GM18520 (cell line): ENCODE measurements around the gene BAG2.

ENCODE experiments used
- ATAC-seq: cut with Tn5 transposase; IDR thresholded peaks from one replicate; pipeline ENCODE4 v1.9.1; 2021; ENCODE audit not compliant: unreplicated experiment

The BAG2 gene

GRCh38 chr6:57221191-57221935 lies 49.2 kb downstream of the BAG2 start:
- ATAC-seq, result peak; percentile 34

- peak; percentile 66 for ATAC-seq
Observed at GRCh38 chr6:57221936-57222742, 50.0 kb downstream of the BAG2 start, which contains the start of gene RAB23. TSS of gene RAB23 (minus strand) at chr6:57222307. CDS start at chr6:57210380, 11,927 bp downstream.

- ATAC-seq, result no peak
Observed at GRCh38 chr6:57222743-57223077, 50.6 kb downstream of the BAG2 start.

GRCh38 chr6:57224769-57225515 lies 52.8 kb downstream of the BAG2 start:
- no peak for ATAC-seq

- ATAC-seq, result no peak
Observed at GRCh38 chr6:57226221-57226620, 54.1 kb downstream of the BAG2 start.
